Gastroesophageal sphincter (tissue), 3 donors: ENCODE results near the gene MREG.

ENCODE experiments used
- EP300 ChIP-seq: sonication (generic); formaldehyde crosslinking; IDR thresholded peaks from one replicate; pipeline ENCODE4 v1.6.1; 2017; ENCODE audit warnings: antibody characterized with exemption, mild to moderate bottlenecking
- POLR2A ChIP-seq, 2 donors: fragments of 450-650 bp; IDR thresholded peaks; one replicate each; pipeline ENCODE4 v1.6.1; 2017; ENCODE audit warnings: antibody characterized with exemption in 2 of 2, mild to moderate bottlenecking in 2 of 2, moderate library complexity in 1 of 2
- POLR2AphosphoS5 ChIP-seq: sonication (generic); formaldehyde crosslinking; IDR thresholded peaks from one replicate; pipeline ENCODE4 v1.6.1; 2017; ENCODE audit warnings: antibody characterized with exemption
- TF ChIP-seq, protein P1 (sequence below), 4 experiments: fragments of 200-600 bp in 2 of 4; fragments of 450-650 bp in 2 of 4; sonication (generic) in 1 of 4; IDR thresholded peaks; one replicate each; pipeline ENCODE4 v1.5.1; 2017 to 2019; ENCODE audit warnings: antibody characterized with exemption in 4 of 4, mild to moderate bottlenecking in 2 of 4, moderate library complexity in 2 of 4

DNA sequence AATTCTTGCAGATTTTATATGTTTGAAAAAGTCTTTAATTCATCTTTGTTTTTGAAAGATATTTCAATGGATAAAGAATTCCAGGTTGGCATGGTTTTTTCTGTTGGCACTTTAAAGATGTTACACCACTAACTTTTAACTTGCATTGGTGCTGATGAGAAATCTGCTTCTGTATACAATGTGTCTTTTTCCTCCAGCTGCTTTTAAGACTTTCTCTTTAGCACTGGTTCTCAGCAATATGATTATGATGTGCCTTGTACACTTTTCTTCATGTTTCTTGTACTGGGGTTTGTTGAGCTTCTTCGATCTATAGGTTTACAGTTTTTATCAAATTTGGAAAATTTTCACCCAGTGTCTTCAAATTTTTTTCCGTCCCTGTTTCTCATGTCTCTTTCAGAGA, 39.1 kb upstream of the MREG start:
- TF ChIP-seq, protein P1, sequence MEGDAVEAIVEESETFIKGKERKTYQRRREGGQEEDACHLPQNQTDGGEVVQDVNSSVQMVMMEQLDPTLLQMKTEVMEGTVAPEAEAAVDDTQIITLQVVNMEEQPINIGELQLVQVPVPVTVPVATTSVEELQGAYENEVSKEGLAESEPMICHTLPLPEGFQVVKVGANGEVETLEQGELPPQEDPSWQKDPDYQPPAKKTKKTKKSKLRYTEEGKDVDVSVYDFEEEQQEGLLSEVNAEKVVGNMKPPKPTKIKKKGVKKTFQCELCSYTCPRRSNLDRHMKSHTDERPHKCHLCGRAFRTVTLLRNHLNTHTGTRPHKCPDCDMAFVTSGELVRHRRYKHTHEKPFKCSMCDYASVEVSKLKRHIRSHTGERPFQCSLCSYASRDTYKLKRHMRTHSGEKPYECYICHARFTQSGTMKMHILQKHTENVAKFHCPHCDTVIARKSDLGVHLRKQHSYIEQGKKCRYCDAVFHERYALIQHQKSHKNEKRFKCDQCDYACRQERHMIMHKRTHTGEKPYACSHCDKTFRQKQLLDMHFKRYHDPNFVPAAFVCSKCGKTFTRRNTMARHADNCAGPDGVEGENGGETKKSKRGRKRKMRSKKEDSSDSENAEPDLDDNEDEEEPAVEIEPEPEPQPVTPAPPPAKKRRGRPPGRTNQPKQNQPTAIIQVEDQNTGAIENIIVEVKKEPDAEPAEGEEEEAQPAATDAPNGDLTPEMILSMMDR (IDR thresholded peaks at IDR 0.05): no peak
- TF ChIP-seq POLR2A (IDR thresholded peaks at IDR 0.05): no peak
- no peak for TF ChIP-seq POLR2AphosphoS5
- TF ChIP-seq EP300: no peak
